OCI-LY3 (cell line): ENCODE results near the gene BTBD9.

ENCODE experiments used
- H2AFZ ChIP-seq: fragments of 200-600, 300-600 bp; shearing (Covaris generic); 2 replicates; pipeline ENCODE4 v1.6.0; 2014; ENCODE audit warnings: antibody characterized with exemption, low read depth, low read length
- H3K27ac ChIP-seq: fragments of 200-600, 300-600 bp; sonication (generic); 2 replicates; pipeline ENCODE4 v1.5.1; 2014; ENCODE audit warnings: mild to moderate bottlenecking, low read length, moderate library complexity, mixed read lengths
- H3K27me3 ChIP-seq: fragments of 200-600, 300-600 bp; sonication (generic); 2 replicates; pipeline ENCODE4 v1.6.1; 2014; ENCODE audit warnings: low read depth, low read length, mixed read lengths
- H3K36me3 ChIP-seq: fragments of 200-600, 300-600 bp; sonication (generic); replicated peaks from 2 replicates; pipeline ENCODE3; 2014; ENCODE audit warnings: low read depth, low read length, mixed read lengths
- H3K4me1 ChIP-seq: fragments of 300-600, 200-600 bp; sonication (generic); 2 replicates; pipeline ENCODE4 v1.6.1; 2014; ENCODE audit warnings: low read length, mixed read lengths
- H3K4me2 ChIP-seq: fragments of 200-600, 300-600 bp; sonication (generic); 2 replicates; pipeline ENCODE4 v1.6.1; 2014; ENCODE audit warnings: low read length, mixed read lengths
- H3K4me3 ChIP-seq: fragments of 300-600, 200-600 bp; sonication (generic); 2 replicates; pipeline ENCODE4 v1.5.1; 2014; ENCODE audit warnings: antibody characterized with exemption, mild to moderate bottlenecking, low read length, moderate library complexity
- H3K79me2 ChIP-seq: fragments of 300-600, 200-600 bp; shearing (Covaris generic); 2 replicates; pipeline ENCODE4 v1.6.1; 2014; ENCODE audit warnings: mild to moderate bottlenecking, low read length, mixed read lengths
- H3K9ac ChIP-seq: fragments of 300-600, 200-600 bp; shearing (Covaris generic); 2 replicates; pipeline ENCODE4 v1.6.0; 2014; ENCODE audit warnings: mild to moderate bottlenecking, low read length, moderate library complexity
- H3K9me3 ChIP-seq: fragments of 200-600, 300-600 bp; shearing (Covaris generic); 2 replicates; pipeline ENCODE4 v1.6.1; 2014; ENCODE audit warnings: low read length, mixed read lengths; ENCODE audit not compliant: insufficient read depth
- H4K20me1 ChIP-seq: fragments of 200-600, 300-600 bp; sonication (generic); 2 replicates; pipeline ENCODE4 v1.6.1; 2016; ENCODE audit warnings: low read length, mixed read lengths; ENCODE audit not compliant: insufficient read depth
- CTCF ChIP-seq: fragments of 200-600, 300-600 bp; sonication (generic); IDR thresholded peaks from 2 replicates; pipeline ENCODE4 v1.5.1; 2014; ENCODE audit warnings: antibody characterized with exemption, low read length, low read depth
- EZH2phosphoT487 ChIP-seq: fragments of 200-600 bp; shearing (Covaris generic); IDR thresholded peaks from 2 replicates; pipeline ENCODE4 v1.6.1; 2018; ENCODE audit warnings: antibody characterized with exemption, mixed run types, low read depth

Gene BTBD9

GRCh38 chr6:38603496-38603895 is 36.2 kb downstream of the BTBD9 start:
- Histone ChIP-seq H3K9me3 (no peaks in the 10 kb centered on the region), H3K27me3 (no peaks in the 10 kb centered on the region), H3K4me1 (no peaks in the 10 kb centered on the region), H3K36me3 (no peaks in the 10 kb centered on the region), H3K4me2 (no peak overlapping the region), H3K27ac (no peak overlapping the region), H2AFZ (no peak overlapping the region), H3K79me2 (no peaks in the 10 kb centered on the region), H3K9ac (no peak overlapping the region), H4K20me1 (no peaks in the 10 kb centered on the region), H3K4me3 (no peak overlapping the region)
- no peak for TF ChIP-seq EZH2phosphoT487
- TF ChIP-seq CTCF, result no peak

DNA sequence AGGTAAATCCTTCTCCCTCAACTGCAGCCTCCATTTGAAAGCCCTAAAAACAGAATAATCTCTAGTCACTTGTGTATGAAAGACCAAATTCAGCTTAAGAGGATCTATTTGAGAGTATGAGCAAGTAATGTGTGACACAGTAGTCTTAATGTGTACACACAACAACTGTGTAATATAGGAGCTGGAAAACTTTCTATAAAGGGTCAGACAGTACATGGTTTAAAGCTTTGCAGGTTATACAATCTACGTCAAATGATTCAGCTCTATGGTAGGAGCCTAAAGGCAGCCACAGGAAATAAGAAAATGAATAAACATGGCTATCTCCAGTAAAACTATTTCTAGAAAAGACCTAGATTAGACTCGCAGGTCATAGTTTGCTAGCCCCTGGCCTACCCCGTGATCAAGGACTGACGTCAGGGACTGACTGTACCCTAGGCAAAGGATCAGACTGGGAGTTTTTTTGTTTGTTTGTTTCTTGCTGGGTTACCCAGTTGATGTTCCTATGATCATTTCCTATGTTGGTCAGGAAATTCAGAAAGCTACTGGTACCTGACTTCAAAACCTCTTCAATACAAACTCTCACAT is 39.7 kb downstream of the BTBD9 start:
- Histone ChIP-seq H3K79me2 (no peaks in the 10 kb centered on the region), H4K20me1 (no peaks in the 10 kb centered on the region), H2AFZ (no peak overlapping the region), H3K36me3 (no peaks in the 10 kb centered on the region), H3K4me2 (no peak overlapping the region), H3K9me3 (no peaks in the 10 kb centered on the region), H3K27me3 (no peaks in the 10 kb centered on the region), H3K4me1 (no peaks in the 10 kb centered on the region), H3K4me3 (no peak overlapping the region), H3K9ac (no peak overlapping the region), H3K27ac (no peak overlapping the region)
- TF ChIP-seq CTCF (no peak), EZH2phosphoT487 (no peak)

DNA sequence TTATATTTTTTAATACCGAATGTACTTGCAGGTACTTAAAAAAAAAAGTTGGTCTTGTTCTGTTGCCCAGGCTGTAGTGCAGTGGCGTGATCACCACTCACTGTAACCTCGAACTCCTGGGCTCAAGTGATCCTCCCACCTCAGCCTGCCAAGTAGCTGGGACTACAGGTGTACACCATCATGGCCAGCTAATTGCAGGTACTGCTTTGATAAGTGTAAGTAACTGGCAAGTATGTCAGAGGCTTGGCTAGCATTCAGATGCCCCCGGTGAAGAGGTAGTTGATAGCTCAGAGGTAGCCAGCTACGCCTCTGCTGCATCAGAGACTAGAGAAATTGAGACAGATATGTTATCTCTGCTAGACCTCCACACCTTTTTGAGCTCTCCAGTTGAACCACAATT is 40.5 kb downstream of the BTBD9 start:
- no peaks in the 10 kb centered on the region for H4K20me1 ChIP-seq
- H3K36me3 ChIP-seq, result no peaks in the 10 kb centered on the region
- H2AFZ ChIP-seq, result no peak overlapping the region
- no peak overlapping the region for H3K4me2 ChIP-seq
- no peak overlapping the region for H3K27ac ChIP-seq
- H3K4me3 ChIP-seq, result no peak overlapping the region
- no peak overlapping the region for H3K9ac ChIP-seq
- no peaks in the 10 kb centered on the region for H3K4me1 ChIP-seq
- H3K9me3 ChIP-seq, result no peaks in the 10 kb centered on the region
- no peak for TF ChIP-seq CTCF
- no peak for TF ChIP-seq EZH2phosphoT487
- no peaks in the 10 kb centered on the region for H3K27me3 ChIP-seq
- no peaks in the 10 kb centered on the region for H3K79me2 ChIP-seq

- Histone ChIP-seq H3K27me3 (no peaks in the 10 kb centered on the region), H3K9me3 (no peaks in the 10 kb centered on the region), H3K79me2 (no peaks in the 10 kb centered on the region), H2AFZ (no peak overlapping the region), H4K20me1 (no peaks in the 10 kb centered on the region), H3K36me3 (no peaks in the 10 kb centered on the region), H3K9ac (no peak overlapping the region), H3K27ac (no peak overlapping the region), H3K4me1 (0 out of 2 replicates have a peak, but pooled peaks cover under 1% of the 10 kb centered on the region), H3K4me2 (no peak overlapping the region), H3K4me3 (no peak overlapping the region)
- TF ChIP-seq CTCF (no peak), EZH2phosphoT487 (no peak)
Observed at GRCh38 chr6:38593998-38594665, 45.6 kb downstream of the BTBD9 start.
